ENCODE results near the gene BAHCC1.

DNA sequence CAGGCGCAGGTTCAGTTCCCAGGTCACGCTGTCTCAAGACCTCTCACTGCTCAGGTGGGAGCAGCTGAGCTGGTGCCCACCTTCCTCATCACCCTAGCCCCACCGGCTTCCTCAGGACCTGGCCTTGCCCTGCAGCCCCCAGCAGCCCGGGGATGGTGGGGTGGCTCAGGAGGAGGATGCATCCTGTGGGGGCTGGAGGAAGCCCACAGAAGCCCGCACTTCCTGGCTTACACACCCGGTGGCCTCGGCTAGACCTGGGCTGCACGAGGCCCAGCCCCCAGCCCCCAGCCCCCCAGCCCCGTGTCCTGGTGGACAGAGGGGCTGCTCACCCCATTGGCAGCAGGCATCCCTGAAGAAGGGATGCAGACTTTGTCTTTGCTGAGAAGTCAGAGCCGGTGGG, 43.4 kb downstream of the BAHCC1 start:
- TF ChIP-seq, protein P1, sequence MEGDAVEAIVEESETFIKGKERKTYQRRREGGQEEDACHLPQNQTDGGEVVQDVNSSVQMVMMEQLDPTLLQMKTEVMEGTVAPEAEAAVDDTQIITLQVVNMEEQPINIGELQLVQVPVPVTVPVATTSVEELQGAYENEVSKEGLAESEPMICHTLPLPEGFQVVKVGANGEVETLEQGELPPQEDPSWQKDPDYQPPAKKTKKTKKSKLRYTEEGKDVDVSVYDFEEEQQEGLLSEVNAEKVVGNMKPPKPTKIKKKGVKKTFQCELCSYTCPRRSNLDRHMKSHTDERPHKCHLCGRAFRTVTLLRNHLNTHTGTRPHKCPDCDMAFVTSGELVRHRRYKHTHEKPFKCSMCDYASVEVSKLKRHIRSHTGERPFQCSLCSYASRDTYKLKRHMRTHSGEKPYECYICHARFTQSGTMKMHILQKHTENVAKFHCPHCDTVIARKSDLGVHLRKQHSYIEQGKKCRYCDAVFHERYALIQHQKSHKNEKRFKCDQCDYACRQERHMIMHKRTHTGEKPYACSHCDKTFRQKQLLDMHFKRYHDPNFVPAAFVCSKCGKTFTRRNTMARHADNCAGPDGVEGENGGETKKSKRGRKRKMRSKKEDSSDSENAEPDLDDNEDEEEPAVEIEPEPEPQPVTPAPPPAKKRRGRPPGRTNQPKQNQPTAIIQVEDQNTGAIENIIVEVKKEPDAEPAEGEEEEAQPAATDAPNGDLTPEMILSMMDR (conservative IDR thresholded peaks at IDR 0.05; ENCODE audit: low read depth, low read length) = no peak
- no peak for TF ChIP-seq EZH2 (IDR thresholded peaks at IDR 0.05; ENCODE audit: borderline replicate concordance, low read depth, low read length, poor library complexity, severe bottlenecking)
